ENCODE measurements around the gene COL9A3. TPM values are rescaled to one million over a fixed set of nuclear protein-coding genes. Genes with fewer than 3 reads are reported as not detected.
A peak's percentile ranks its signal among the peaks of the same experiment; 100 is the strongest.

The COL9A3 gene
- total RNA-seq, 1 experiment from 2014 or later = 150 TPM

DNA sequence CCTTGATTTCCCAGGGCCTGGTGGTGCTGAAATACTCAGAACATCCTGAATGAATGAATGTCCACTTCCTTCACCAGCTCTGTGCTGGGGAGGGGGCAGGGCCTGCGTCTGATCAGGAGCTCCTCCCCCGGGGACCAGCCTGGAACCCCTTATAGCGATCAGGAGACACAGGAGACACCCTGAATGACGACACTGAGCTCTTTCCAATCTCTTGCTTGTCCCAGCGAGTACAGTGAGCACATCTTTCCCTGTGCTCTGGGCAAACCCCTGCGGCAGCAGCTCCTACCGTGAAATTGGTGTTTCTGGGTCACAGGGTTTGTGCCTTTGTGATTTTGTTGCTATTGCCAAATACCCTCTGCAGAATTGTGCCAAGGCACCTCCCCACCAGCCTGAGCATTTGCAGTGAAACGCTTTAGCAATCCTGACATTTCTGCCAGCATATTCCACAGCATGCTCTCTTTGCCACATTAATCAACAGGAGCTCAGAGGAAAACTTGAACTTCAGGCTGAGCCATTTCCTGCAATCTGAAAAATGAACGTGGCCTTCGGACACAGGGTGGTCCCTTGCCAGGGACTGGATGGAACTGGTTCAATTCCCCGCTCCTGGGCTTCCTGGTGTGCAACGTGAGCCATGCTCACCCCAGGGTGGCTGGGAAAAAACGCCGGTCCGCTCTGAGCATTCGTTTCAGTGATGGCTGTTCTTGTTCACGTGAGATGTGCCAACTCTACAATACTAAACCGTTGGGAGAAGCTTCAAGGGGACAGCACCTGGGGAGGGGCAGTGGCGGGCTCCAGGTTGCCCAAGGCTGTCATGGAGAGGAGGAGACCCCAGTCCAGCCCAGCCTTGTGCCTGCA lies 43.6 kb upstream of the COL9A3 start:
- Histone ChIP-seq H4K5ac (ENCODE audit: insufficient read length, low read depth, low read length) (no peak overlapping the region), H3K79me2 (ENCODE audit: insufficient read depth, low read length) (no peaks in the 10 kb centered on the region), H3K79me1 (ENCODE audit: insufficient read depth, low read depth, low read length, poor library complexity, severe bottlenecking) (no peaks in the 10 kb centered on the region), H2AK5ac (ENCODE audit: insufficient read length, low read length) (no peak overlapping the region), H3K4me2 (ENCODE audit: insufficient read depth, insufficient read length, low read length) (no peak overlapping the region), H3K14ac (ENCODE audit: insufficient read depth, low read length) (no peak overlapping the region), H3K23me2 (ENCODE audit: insufficient read length, low read depth, low read length, poor library complexity, severe bottlenecking) (no peaks in the 10 kb centered on the region), H3K23ac (ENCODE audit: insufficient read length, low read depth, low read length) (no peak overlapping the region), H2BK15ac (ENCODE audit: low read depth, low read length) (no peak overlapping the region), H4K20me1 (ENCODE audit: control insufficient read depth, insufficient read depth, insufficient read length) (no peaks in the 10 kb centered on the region), H3K9me3 (ENCODE audit: control insufficient read depth, low read depth, low read length) (no peaks in the 10 kb centered on the region), H4K91ac (ENCODE audit: insufficient read length, low read depth, low read length) (no peak overlapping the region), H2BK120ac (ENCODE audit: low read depth, low read length, poor library complexity, severe bottlenecking) (no peak overlapping the region), H2BK5ac (ENCODE audit: insufficient read length, low read length) (no peak overlapping the region), H3K9ac (ENCODE audit: extremely low read depth, insufficient read length, low read length) (no peak overlapping the region), H3K4ac (ENCODE audit: low read depth, low read length) (no peak overlapping the region), H3K18ac (ENCODE audit: insufficient read length, low read depth, low read length) (no peak overlapping the region), H2BK20ac (ENCODE audit: low read depth, low read length, poor library complexity, severe bottlenecking) (no peak overlapping the region), H2AFZ (ENCODE audit: low read length) (no peak overlapping the region), H3K56ac (ENCODE audit: insufficient read length, low read depth, low read length) (no peak overlapping the region), H3K4me1 (ENCODE audit: insufficient read depth, low read length) (peaks cover 3% of the 10 kb centered on the region; the same call in 1 of the 2 replicates), H3T11ph (ENCODE audit: low read length) (no peak overlapping the region), H2BK12ac (ENCODE audit: insufficient read length, low read depth, low read length) (no peak overlapping the region), H4K8ac (replicated peaks; ENCODE audit: insufficient read length, low read depth, low read length) (no peak overlapping the region), H3K27ac (ENCODE audit: insufficient read length, low read depth, low read length) (no peak overlapping the region), H3K27me3 (ENCODE audit: insufficient read depth, low read length) (no peaks in the 10 kb centered on the region)
- no CpG with 5 or more reads among the region's 19 CpGs for WGBS (ENCODE audit: extremely low coverage, insufficient read length, low lambda C conversion rate)
- Mint-ChIP-seq H3K27ac (peak overlapping the region in 1 of 3 experiments; percentile 25; a peak in 1 of 7 replicates), H3K27me3 (ENCODE audit: low read depth) (peaks cover 8% of the 10 kb centered on the region), H3K4me1 (peaks cover 3 to 20% of the 10 kb centered on the region in 2 experiments; a peak in 3 of 4 replicates), H3K4me3 (no peak overlapping the region; a peak in 1 of 5 replicates), H3K9me3 (no peaks in the 10 kb centered on the region; a peak in 2 of 5 replicates), H3K36me3 (ENCODE audit: insufficient read depth in 1 of 3, low read depth in 3 of 3) (no peaks in the 10 kb centered on the region; a peak in 1 of 7 replicates)
- TF ChIP-seq, protein P1, sequence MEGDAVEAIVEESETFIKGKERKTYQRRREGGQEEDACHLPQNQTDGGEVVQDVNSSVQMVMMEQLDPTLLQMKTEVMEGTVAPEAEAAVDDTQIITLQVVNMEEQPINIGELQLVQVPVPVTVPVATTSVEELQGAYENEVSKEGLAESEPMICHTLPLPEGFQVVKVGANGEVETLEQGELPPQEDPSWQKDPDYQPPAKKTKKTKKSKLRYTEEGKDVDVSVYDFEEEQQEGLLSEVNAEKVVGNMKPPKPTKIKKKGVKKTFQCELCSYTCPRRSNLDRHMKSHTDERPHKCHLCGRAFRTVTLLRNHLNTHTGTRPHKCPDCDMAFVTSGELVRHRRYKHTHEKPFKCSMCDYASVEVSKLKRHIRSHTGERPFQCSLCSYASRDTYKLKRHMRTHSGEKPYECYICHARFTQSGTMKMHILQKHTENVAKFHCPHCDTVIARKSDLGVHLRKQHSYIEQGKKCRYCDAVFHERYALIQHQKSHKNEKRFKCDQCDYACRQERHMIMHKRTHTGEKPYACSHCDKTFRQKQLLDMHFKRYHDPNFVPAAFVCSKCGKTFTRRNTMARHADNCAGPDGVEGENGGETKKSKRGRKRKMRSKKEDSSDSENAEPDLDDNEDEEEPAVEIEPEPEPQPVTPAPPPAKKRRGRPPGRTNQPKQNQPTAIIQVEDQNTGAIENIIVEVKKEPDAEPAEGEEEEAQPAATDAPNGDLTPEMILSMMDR (conservative IDR thresholded peaks at IDR 0.05) = no peak
- no peak for DNase-seq

Data from H9 (cell line).